Measurements from ENCODE around the gene SNED1.
"Not testable (repeated sequence)": the region's sequence is repeated elsewhere in the genome, so short reads cannot be mapped to it uniquely, and the experiment has no call there.

Gene SNED1

DNA sequence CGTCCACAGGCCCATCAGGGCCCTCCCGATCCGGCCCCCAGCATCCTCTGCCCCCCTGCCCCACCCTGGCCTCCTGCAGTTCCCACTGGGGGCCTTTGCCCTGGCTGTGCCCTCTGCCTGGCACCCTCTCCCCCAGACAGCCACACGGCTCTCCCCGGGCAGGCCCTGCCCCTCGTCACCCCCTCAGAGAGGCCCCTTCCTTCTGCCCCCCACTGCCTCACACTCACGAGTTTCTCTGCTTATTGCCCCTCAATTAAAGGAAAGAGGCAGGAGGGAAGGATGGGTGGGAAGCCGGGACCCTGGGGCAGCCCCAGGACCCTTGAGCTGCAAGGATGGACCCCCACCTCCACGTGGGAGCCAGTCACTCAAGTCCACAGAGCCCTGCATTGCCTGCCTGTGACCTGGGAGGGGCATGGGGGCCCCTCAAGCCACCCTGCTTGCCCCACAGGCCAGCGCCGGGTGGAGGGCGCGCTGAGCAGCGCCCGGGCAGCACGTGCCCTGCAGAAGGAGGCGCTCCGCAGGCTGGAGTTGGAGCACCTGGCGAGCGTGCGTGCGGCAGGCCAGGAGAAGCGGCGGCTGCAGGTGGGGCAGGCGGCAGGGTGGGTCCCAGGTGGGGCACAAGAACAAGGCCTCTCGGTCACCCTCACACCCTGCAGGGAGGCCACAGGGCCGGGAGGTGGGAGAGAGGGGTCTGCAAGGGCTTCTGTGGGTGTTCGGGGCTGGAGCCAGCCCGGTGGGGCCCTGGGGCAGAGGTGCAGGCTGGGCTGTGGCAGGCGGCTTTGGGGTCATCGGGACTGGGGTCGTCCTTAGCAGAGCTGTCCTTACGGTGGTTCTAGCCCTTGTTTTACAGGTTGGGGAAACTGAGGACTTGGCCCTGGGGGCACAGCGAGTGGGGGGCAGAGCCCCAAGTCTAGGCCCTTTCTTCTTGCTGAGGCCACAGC is 30.5 kb upstream of the SNED1 start:
- H3K9me3 ChIP-seq (ENCODE audit: control insufficient read depth, low read length): no peaks in the 10 kb centered on the region
- no peaks in the 10 kb centered on the region for H3K36me3 ChIP-seq (ENCODE audit: control insufficient read depth, insufficient read depth, low read length)
- H3K4me3 ChIP-seq (ENCODE audit: extremely low read depth, insufficient read depth, low read length, poor library complexity, severe bottlenecking): no peak overlapping the region
- 92 to 93% methylated on average over 24 to 29 of the region's 34 CpGs for WGBS, 2 experiments (ENCODE audit: insufficient coverage in 2 of 2)
- no peaks in the 10 kb centered on the region for H3K4me1 ChIP-seq (ENCODE audit: control insufficient read depth, insufficient read depth, low read length, poor library complexity, severe bottlenecking)
- H3K27ac ChIP-seq (ENCODE audit: low read depth, low read length, severe bottlenecking): no peak overlapping the region

DNA sequence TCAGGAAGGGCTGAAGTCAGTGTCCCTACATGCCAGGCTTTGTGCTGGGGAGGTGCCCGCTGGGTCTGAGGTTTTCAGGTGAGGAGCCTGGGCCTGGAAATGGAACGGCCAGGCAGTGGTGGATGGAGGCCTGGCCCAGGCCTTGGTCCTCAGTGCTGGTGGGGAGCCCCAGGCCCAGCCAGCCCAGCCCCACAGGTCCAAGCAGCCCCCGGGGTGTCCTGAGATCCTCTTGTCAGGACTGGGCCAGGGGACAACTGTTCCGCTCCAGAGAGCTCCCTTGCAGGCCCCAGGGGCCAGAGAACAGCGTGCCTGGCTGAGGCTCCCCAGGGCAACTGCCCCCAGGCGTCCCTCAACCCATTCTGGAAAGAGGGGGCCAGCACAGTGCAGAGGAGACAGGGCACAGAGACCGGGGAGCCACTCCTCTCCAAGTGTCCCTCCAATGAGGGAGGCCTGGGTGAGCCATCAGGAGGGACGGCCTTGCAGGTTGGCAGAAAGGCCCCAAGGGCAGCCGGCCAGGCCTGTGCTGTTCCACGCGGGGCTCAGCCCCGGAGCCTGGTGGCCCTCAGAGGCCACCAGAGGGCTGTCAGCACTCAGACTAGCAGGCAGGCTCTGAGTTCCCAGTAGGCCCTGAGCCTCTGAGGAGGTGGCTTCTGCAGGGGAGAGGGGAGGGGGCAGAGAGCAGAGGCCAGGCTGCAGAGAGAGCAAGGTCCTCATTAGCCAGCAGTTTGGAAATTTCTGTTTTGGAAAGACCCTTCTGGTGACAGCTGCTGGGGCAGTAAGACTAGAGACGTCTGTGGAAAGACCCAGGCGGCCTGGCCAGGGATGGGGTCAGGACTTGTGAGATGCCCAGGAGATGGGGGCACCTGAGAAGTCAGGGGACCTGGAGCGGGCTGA is 29.4 kb upstream of the SNED1 start:
- Histone ChIP-seq H3K4me1 (ENCODE audit: control insufficient read depth, insufficient read depth, low read length, poor library complexity, severe bottlenecking) (no peaks in the 10 kb centered on the region), H3K27ac (ENCODE audit: low read depth, low read length, severe bottlenecking) (no peak overlapping the region), H3K9me3 (ENCODE audit: control insufficient read depth, low read length) (no peaks in the 10 kb centered on the region), H3K4me3 (ENCODE audit: extremely low read depth, insufficient read depth, low read length, poor library complexity, severe bottlenecking) (no peak overlapping the region), H3K36me3 (ENCODE audit: control insufficient read depth, insufficient read depth, low read length) (no peaks in the 10 kb centered on the region)
- 80 to 87% methylated on average over 13 to 14 of the region's 15 CpGs for WGBS, 2 experiments (ENCODE audit: insufficient coverage in 2 of 2)

DNA sequence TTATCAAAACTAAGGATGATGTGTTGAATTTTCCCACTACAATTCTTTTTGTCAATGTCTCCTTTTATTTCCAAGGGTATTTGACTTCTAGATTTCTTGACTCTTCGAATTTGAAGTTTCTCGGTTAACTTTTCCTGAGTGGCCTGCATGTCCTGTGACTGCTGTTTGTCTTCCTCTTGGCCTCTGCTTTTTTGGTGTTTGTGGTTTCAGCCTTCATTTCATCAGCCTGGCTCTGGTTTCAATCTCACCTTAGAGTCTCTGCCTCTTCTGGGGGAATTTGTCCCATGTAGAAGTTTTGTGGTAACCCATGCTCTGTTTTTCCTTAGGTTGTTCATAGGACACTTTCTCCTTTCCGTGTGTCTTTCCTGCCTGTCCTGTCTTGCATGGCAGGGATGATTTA is 28.3 kb upstream of the SNED1 start:
- Histone ChIP-seq H3K27ac (ENCODE audit: low read depth, low read length, severe bottlenecking) (no peak overlapping the region), H3K9me3 (ENCODE audit: control insufficient read depth, low read length) (no peaks in the 10 kb centered on the region), H3K36me3 (ENCODE audit: control insufficient read depth, insufficient read depth, low read length) (no peaks in the 10 kb centered on the region), H3K4me1 (ENCODE audit: control insufficient read depth, insufficient read depth, low read length, poor library complexity, severe bottlenecking) (no peaks in the 10 kb centered on the region), H3K4me3 (ENCODE audit: extremely low read depth, insufficient read depth, low read length, poor library complexity, severe bottlenecking) (no peak overlapping the region)
- WGBS, 2 experiments (ENCODE audit: insufficient coverage in 2 of 2): 81 to 94% methylated on average over 3 of the region's 3 CpGs

DNA sequence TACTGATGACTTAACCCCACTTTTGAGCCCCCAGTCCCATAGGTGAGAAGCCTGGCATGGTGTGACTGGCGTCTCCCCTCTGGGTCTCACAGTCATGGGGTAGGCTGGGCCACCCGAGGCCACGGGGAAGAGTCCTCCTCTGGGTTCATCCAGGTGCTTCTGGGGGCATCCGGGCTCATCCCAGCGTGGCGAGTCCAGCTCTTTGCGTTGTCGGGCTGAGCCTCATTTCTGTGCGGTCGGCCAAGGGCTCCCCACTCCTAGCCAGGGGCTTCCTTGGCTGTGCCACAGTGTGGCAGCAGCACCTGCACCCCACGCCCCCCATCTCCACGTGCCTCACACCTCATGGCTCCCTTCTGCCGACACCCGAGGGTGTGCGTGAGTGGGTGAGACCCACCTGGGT is 27.6 kb upstream of the SNED1 start:
- Histone ChIP-seq H3K9me3 (ENCODE audit: control insufficient read depth, low read length) (no peaks in the 10 kb centered on the region), H3K27ac (ENCODE audit: low read depth, low read length, severe bottlenecking) (no peak overlapping the region)
- WGBS, 2 experiments (ENCODE audit: insufficient coverage in 2 of 2): 89 to 94% methylated on average over 9 to 15 of the region's 15 CpGs

DNA sequence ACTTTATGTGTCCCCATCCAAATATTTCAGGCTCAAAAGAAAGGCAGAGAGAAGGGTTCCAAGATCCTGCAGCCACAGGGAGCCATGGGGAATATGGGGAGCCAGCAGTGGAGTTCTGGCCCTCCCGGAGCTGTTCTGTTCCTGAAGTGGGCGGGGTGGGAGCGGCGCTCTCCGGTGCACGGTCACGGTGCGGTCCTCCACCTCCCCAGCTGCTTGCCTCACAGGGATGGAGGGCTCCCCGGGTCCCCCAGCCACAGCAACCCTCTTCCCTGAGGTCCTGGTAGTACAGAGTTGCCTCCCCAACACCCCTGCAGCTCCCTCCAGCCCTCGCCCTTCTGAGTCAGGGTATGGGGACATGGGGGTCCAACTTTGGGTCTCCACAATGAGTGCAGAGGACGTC is 26.2 kb upstream of the SNED1 start:
- Histone ChIP-seq H3K9me3 (ENCODE audit: control insufficient read depth, low read length) (no peaks in the 10 kb centered on the region), H3K4me3 (ENCODE audit: extremely low read depth, insufficient read depth, low read length, poor library complexity, severe bottlenecking) (no peak overlapping the region), H3K36me3 (ENCODE audit: control insufficient read depth, insufficient read depth, low read length) (no peaks in the 10 kb centered on the region), H3K4me1 (ENCODE audit: control insufficient read depth, insufficient read depth, low read length, poor library complexity, severe bottlenecking) (no peaks in the 10 kb centered on the region), H3K27ac (ENCODE audit: low read depth, low read length, severe bottlenecking) (no peak overlapping the region)
- WGBS, 2 experiments (ENCODE audit: insufficient coverage in 2 of 2): 84 to 85% methylated on average over 8 to 10 of the region's 11 CpGs

More for the DNA sequence above, 27.6 kb upstream of the SNED1 start:
- no peaks in the 10 kb centered on the region for H3K4me1 ChIP-seq (ENCODE audit: control insufficient read depth, insufficient read depth, low read length, poor library complexity, severe bottlenecking)
- H3K4me3 ChIP-seq (ENCODE audit: extremely low read depth, insufficient read depth, low read length, poor library complexity, severe bottlenecking): no peak overlapping the region
- H3K36me3 ChIP-seq (ENCODE audit: control insufficient read depth, insufficient read depth, low read length): no peaks in the 10 kb centered on the region

DNA sequence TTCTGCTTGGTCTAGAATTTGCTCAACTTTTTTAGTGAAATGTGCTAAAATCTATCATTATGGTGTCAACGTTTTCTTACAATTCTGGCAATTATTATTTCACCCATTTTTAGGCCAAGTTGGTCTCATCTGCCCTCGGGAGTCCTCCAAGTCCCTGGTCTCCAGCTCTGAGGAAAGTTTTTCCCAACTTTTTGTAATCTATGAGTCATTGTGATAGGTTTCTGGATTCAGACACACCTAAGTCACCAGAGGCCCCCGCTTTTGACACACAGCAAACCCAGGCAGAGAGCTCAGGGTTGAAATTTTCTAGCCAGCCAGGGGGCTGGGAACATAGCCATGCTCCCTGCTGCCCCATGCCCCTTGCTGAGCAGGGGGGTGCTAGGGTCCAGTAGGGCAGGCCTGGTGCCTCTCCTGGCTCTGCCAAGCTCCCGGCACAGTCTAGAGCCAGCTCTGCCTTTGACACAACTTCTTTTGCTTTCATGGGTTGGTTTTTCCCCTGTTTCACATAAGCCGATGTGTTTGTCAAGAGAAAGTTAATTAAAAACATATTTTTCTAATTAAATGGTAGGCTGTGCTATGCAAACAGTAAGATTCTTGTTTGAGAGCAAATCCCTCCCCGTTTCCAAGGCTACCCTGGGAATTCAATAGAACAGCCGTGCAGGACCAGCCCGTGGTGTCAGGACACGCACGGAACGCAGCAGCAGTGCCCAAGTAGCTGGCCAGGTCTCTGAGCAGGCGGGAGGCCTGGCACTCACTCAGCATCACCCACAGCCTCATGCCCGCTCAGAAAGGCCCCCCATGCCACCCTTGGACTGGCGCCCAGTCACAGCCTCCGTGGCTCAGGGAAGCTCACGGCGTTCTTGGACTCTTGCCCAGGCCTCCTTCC is 25.5 kb upstream of the SNED1 start:
- H3K27ac ChIP-seq (ENCODE audit: low read depth, low read length, severe bottlenecking): no peak overlapping the region
- H3K36me3 ChIP-seq (ENCODE audit: control insufficient read depth, insufficient read depth, low read length): no peaks in the 10 kb centered on the region
- no peaks in the 10 kb centered on the region for H3K9me3 ChIP-seq (ENCODE audit: control insufficient read depth, low read length)
- WGBS, 2 experiments (ENCODE audit: insufficient coverage in 2 of 2): 75 to 88% methylated on average over 13 to 14 of the region's 17 CpGs
- no peak overlapping the region for H3K4me3 ChIP-seq (ENCODE audit: extremely low read depth, insufficient read depth, low read length, poor library complexity, severe bottlenecking)
- H3K4me1 ChIP-seq (ENCODE audit: control insufficient read depth, insufficient read depth, low read length, poor library complexity, severe bottlenecking): no peaks in the 10 kb centered on the region

DNA sequence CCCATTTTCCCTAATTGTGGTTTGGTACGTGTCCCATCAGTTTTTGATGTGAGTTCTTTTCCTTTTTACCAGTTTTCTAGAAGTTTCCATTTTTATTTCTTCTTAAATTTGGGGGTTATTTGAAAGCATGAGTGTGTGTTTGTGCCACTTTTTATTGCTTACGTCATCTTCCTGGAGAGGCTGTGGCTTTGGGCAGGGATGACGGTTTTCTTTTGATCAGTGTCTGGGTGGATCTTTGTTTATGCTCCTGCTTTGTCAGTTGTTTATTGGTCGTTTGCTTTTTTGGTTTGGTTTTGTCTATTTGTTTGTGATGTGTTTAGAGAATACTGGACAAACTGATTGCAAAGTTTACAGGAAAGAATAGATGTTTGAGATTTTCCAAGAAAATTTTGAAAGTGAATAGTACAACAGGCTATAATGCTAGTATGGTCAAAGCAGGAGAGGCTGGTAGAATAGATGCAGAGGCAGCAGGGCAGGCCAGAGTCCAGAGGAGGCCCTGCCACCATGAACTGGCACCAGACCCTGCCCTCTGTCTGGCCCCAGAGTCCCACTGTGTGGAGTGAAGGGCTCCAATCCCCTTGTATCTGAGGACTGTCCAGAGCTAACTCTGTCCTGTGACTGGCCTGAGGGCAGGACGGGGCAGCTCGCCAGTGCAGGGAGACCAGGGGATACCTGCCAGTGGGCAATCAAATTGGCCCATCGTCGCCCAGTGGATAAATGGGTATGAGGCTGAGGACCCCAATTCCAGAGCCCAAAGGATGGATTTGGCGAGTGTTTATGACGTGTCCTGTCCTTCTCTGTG is 23.4 kb upstream of the SNED1 start:
- WGBS, 2 experiments (ENCODE audit: insufficient coverage in 2 of 2): 79 to 86% methylated on average over 7 to 8 of the region's 10 CpGs
- H3K27ac ChIP-seq (ENCODE audit: low read depth, low read length, severe bottlenecking): no peak overlapping the region
- no peaks in the 10 kb centered on the region for H3K36me3 ChIP-seq (ENCODE audit: control insufficient read depth, insufficient read depth, low read length)
- no peak overlapping the region for H3K4me3 ChIP-seq (ENCODE audit: extremely low read depth, insufficient read depth, low read length, poor library complexity, severe bottlenecking)
- H3K9me3 ChIP-seq (ENCODE audit: control insufficient read depth, low read length): no peaks in the 10 kb centered on the region
- no peaks in the 10 kb centered on the region for H3K4me1 ChIP-seq (ENCODE audit: control insufficient read depth, insufficient read depth, low read length, poor library complexity, severe bottlenecking)

DNA sequence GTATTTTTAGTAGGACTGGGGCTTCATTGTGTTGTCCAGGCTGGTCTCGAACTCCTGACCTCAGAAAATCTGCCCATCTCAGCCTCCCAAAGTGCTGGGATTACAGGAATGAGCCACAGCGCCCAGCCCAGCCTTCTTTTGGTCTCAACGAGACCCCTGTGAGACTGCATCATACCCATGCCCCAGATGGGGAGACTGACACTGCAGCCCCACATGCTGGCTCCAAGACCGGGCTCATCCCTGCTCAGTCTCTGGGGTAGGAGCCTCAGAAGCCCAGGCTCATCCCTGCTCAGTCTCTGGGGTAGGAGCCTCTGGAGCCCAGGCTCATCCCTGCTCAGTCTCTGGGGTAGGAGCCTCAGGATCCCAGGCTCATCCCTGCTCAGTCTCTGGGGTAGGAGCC is 22.5 kb upstream of the SNED1 start:
- not testable (repeated sequence) for H3K4me1 ChIP-seq (ENCODE audit: control insufficient read depth, insufficient read depth, low read length, poor library complexity, severe bottlenecking); H3K27ac ChIP-seq (ENCODE audit: low read depth, low read length, severe bottlenecking); H3K36me3 ChIP-seq (ENCODE audit: control insufficient read depth, insufficient read depth, low read length); H3K9me3 ChIP-seq (ENCODE audit: control insufficient read depth, low read length); H3K4me3 ChIP-seq (ENCODE audit: extremely low read depth, insufficient read depth, low read length, poor library complexity, severe bottlenecking)
- 63 to 81% methylated on average over 3 to 4 of the region's 4 CpGs for WGBS, 2 experiments (ENCODE audit: insufficient coverage in 2 of 2)

DNA sequence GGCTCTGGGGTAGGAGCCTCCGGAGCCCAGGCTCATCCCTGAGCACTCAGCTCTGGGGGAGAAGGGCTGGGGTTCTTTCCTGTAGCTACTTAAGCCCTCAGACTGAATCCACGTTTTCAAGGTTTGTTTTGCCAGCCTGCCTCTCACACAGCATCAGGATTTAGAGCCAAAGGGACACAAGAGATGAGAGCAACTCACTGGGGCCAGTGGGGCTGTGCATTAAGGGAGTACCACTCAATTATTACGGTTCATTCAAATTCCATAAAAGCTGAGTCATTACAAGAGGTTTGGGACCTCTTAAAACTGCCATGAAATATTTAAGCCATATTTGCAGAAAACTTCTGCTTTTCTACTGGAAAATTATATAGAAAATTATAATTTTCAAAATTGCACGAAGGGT is 17.1 kb upstream of the SNED1 start:
- Histone ChIP-seq H3K27ac (ENCODE audit: low read depth, low read length, severe bottlenecking) (no peak overlapping the region), H3K36me3 (ENCODE audit: control insufficient read depth, insufficient read depth, low read length) (no peaks in the 10 kb centered on the region), H3K4me3 (ENCODE audit: extremely low read depth, insufficient read depth, low read length, poor library complexity, severe bottlenecking) (no peak overlapping the region), H3K9me3 (ENCODE audit: control insufficient read depth, low read length) (no peaks in the 10 kb centered on the region), H3K4me1 (ENCODE audit: control insufficient read depth, insufficient read depth, low read length, poor library complexity, severe bottlenecking) (no peaks in the 10 kb centered on the region)
- 56 to 94% methylated on average over 3 to 4 of the region's 4 CpGs for WGBS, 2 experiments (ENCODE audit: insufficient coverage in 2 of 2)
